ENCODE data around the gene EIF3F.

The EIF3F gene

DNA sequence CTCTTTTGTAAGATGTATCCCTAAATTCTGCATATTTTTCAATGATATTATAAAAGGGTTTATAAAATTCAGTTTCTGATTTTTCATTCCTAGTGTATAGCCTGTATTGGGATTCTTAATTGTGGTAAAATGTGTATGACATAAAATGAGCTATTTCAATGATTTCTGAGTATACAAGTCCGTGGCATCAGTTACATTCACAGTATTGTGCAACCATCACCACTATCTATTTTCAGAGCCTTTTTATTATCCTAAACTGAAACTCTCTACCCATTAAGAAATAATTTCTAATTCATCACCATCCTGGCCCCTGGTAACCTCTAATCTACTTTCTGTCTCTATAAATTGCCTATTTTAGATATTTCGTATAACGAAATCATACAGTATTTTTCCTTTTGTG, 39.8 kb downstream of the EIF3F start:
- no peak for TF ChIP-seq POLR2AphosphoS5 (IDR thresholded peaks at IDR 0.05; ENCODE audit: low read depth, low read length)
- no peak for TF ChIP-seq SIN3A (IDR thresholded peaks at IDR 0.05; ENCODE audit: borderline replicate concordance, insufficient read depth, low read length)

DNA sequence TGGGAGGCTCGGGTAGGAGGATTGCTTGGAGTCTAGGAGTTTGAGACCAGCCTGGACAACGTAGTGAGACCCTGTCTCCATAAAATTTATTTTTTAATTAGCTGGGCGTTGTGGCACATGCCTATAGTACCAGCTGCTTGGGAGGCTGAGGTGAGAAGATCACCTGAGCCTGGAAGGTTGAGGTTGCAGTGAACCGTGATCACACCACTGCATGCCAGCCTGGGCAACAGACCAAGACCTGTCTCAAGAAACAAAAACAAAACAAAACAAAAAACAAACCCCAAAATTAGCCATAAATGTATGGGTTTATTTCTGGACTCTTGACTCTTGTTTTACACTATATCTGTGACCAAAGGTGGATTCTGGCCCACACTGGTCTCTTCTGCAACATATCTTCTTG, 41.6 kb downstream of the EIF3F start:
- TF ChIP-seq FOXP2 (optimal IDR thresholded peaks at IDR 0.05; ENCODE audit: borderline replicate concordance, extremely low read depth, extremely low read length, insufficient read depth) = no peak
- TF ChIP-seq SIN3A (IDR thresholded peaks at IDR 0.05; ENCODE audit: borderline replicate concordance, insufficient read depth, low read length) = no peak
- TF ChIP-seq POLR2AphosphoS5 (IDR thresholded peaks at IDR 0.05; ENCODE audit: low read depth, low read length) = no peak
- TF ChIP-seq TAF1 (IDR thresholded peaks at IDR 0.05; ENCODE audit: borderline replicate concordance, insufficient read depth, low read length) = no peak
- TF ChIP-seq REST (IDR thresholded peaks at IDR 0.05; ENCODE audit: insufficient read depth in 1 of 2, low read depth in 2 of 2, low read length in 2 of 2) = no peak

DNA sequence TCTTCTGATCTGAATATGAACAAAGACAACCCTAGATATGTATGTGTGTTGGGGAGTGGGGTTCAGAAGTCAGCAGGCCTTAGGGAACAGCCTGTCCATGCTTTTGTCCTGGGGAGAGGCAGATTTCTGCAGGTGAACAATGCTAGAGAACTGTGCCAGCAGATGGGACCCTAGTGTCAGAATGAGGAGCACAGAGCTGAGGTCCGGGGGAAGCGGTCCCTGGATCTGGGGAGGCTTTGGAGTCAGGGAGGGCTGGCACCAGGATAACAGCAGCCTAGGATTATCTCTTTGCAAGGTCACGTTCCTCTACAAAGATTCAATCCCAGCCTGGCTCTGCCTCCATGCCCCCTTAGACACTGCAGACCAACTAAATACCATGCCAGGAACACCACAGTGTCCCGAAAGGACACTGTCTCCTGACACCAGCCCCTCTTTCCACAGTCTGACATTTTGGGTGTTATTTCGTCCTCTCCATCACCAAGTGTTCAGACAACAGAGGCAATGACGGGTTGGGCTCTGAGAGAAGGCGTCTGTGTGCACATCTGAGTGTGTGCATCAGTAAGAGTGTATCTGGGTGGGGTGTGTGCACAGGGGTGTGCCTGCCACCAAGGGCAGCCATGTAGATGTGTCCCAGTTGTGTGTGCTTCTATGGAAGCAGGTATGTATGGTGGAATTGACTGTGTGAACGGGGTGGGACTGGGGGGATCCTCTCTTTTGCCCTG, 43.5 kb downstream of the EIF3F start:
- TF ChIP-seq REST (IDR thresholded peaks at IDR 0.05; ENCODE audit: insufficient read depth in 1 of 2, low read depth in 2 of 2, low read length in 2 of 2) (no peak), POLR2AphosphoS5 (IDR thresholded peaks at IDR 0.05; ENCODE audit: low read depth, low read length) (no peak), SIN3A (IDR thresholded peaks at IDR 0.05; ENCODE audit: borderline replicate concordance, insufficient read depth, low read length) (no peak), TAF1 (IDR thresholded peaks at IDR 0.05; ENCODE audit: borderline replicate concordance, insufficient read depth, low read length) (no peak), FOXP2 (optimal IDR thresholded peaks at IDR 0.05; ENCODE audit: borderline replicate concordance, extremely low read depth, extremely low read length, insufficient read depth) (no peak)

- TF ChIP-seq REST (IDR thresholded peaks at IDR 0.05; ENCODE audit: insufficient read depth in 1 of 2, low read depth in 2 of 2, low read length in 2 of 2) (no peak), TAF1 (IDR thresholded peaks at IDR 0.05; ENCODE audit: borderline replicate concordance, insufficient read depth, low read length) (no peak), FOXP2 (optimal IDR thresholded peaks at IDR 0.05; ENCODE audit: borderline replicate concordance, extremely low read depth, extremely low read length, insufficient read depth) (no peak), POLR2AphosphoS5 (IDR thresholded peaks at IDR 0.05; ENCODE audit: low read depth, low read length) (no peak), SIN3A (IDR thresholded peaks at IDR 0.05; ENCODE audit: borderline replicate concordance, insufficient read depth, low read length) (no peak)
These were observed 44.3 kb downstream of the EIF3F start for GRCh38 chr11:8031248-8032115.

DNA sequence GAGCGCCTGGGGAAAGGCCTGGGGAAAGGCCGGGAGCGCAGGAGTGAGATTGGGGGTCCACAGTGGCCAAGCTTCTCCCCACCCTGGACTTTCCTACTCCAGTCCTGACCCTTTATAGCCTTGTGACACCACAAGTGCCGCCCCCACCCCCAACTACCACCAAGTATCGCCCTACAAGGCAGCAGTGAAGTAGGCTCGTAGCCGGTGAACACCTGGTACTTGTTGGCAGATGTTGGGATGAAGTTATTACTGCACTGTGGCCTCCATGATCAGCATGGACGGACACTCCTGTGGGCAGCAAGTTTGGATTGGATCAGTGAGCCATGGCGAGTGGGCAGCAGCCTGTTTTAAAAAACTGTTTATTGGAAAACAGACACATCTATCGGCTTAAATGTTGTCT, 45.0 kb downstream of the EIF3F start:
- TF ChIP-seq REST (IDR thresholded peaks at IDR 0.05; ENCODE audit: insufficient read depth in 1 of 2, low read depth in 2 of 2, low read length in 2 of 2) (no peak), FOXP2 (optimal IDR thresholded peaks at IDR 0.05; ENCODE audit: borderline replicate concordance, extremely low read depth, extremely low read length, insufficient read depth) (no peak), TAF1 (IDR thresholded peaks at IDR 0.05; ENCODE audit: borderline replicate concordance, insufficient read depth, low read length) (no peak), POLR2AphosphoS5 (IDR thresholded peaks at IDR 0.05; ENCODE audit: low read depth, low read length) (no peak), SIN3A (IDR thresholded peaks at IDR 0.05; ENCODE audit: borderline replicate concordance, insufficient read depth, low read length) (no peak)

Measured in PFSK-1 (cell line).